HG03196 (cell line): Measurements from ENCODE around the gene DISP3.
"Not testable (repeated sequence)": the region's sequence is repeated elsewhere in the genome, so short reads cannot be mapped to it uniquely, and the experiment has no call there.

ENCODE experiments used
- ATAC-seq: cut with Tn5 transposase; IDR thresholded peaks from one replicate; pipeline ENCODE4 v1.9.1; 2021; ENCODE audit not compliant: unreplicated experiment

The DISP3 gene

DNA sequence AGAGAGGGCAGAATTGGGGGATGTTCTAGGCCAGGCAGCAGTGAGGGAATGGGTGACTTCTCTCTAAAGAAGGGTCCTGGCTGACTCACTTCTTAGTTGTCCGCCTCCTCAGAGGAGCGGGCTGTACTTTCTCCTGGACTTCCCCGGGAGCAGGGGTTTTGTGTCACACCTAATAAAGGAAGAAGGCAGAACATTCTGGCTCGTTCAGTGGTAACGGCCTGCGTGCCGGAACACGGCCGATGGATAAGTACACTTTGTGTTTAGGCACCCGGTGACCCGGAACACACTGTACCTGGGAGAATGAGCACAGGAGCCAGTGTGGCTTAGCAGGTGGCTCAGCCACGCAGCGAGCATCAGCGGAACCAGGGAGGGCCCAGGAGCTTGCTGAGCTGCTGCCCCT, 90.6 kb downstream of the DISP3 start:
- no peak for ATAC-seq

DNA sequence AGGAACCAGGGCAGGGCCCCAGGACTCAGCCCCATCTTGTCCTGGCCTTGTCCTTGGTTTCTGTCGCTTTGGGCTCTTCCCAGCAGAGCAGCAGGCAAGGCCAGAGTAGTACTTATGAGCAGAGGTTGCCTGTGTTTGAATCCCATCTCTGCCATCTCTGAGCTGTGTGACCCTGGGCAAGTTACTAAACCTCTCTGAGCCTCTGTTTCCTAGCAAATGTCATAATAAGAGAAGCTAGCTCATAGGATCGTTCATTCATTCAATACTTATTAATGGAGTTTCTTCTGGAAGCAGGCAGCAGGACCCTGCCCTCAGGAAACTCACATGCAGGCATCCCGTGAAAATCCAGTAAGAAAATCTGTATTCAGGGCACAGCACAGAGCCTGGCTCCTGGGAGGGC, 91.0 kb downstream of the DISP3 start:
- ATAC-seq: no peak

DNA sequence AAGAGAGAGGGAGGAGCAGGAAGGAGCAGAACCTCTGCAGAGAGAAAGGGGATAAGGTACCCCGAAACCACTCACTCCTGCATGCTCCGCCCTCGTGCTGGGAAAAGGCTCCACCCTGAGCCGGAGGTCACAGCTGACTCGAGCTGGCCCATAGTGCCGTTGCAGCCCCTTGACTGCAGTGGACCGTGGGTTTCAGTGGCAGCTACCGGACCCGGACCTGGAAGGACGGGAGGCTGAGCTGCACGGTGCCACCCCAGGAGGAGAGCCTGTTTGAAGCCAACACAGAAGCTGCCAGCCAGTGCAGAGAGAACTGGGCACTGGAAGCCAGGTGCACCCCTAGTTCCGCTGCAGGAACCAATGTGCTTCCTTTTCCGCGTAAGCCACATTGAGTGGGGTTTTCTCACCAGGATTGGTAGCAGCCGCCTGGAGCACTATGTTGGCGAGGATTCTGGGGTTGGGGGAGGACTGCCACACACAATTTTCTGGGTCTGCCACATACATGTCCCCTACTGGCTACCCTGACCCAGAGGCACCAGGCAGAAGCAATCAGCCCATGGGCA, 91.9 kb downstream of the DISP3 start:
- ATAC-seq: no peak

DNA sequence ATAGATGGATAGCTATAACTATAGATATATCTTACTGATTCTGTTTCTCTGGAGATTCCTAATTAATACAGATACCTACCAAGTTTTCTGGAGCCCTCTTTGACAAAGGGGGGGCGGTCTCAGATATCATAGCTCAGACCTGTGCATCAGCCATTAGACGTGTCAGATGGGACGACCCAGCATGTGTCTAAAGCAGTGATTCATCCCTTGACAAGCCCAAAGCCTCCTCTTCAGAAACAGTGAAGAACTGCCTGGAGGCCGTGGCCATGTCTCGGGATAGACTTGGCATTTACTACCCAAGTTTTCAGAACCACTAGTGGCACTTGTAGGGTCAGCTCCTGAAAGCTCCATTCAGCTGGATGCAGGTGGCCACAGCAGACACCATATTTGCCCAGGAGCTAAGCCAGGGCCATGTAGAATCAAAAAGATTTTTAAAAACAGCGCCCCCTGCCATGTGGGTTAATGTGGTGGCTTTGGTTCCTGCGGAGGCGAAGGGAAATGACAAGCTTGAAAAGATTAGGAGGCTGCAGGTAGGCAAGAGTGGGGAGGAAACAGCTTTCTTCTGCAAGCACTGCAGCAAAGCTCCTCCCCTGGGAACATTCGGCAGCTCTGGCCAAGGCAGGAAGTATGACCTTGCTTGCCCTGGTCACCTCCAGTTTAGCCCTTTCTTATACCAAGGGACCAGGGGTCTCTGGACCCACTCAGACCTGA, 93.1 kb downstream of the DISP3 start:
- no peak for ATAC-seq

DNA sequence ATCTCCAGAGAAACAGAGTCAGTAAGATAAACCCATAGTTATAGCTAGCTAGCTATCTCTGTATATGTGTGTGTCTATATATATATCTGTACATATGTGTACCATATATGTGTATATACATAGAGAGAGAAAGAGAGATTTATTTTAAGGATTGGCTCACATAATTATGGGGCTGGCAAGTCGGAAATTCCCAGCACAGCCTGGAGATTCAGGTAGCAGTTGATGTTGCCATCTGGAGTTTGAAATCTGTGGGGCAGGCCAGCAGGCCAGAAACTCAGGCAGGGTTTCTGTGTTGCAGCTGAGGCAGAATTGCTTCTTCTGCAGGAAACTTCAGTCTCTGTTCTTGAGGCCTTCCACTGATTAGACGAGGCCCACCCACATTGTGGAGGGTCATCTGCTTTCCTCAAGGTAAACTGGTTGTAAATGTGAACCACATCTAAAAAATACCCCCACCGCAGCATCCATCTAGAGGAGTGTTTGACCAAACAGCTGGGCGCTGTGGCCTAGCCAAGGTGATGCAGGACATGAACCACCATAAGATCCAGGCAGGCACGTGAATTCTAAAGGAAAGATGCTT, 94.2 kb downstream of the DISP3 start:
- no peak for ATAC-seq

DNA sequence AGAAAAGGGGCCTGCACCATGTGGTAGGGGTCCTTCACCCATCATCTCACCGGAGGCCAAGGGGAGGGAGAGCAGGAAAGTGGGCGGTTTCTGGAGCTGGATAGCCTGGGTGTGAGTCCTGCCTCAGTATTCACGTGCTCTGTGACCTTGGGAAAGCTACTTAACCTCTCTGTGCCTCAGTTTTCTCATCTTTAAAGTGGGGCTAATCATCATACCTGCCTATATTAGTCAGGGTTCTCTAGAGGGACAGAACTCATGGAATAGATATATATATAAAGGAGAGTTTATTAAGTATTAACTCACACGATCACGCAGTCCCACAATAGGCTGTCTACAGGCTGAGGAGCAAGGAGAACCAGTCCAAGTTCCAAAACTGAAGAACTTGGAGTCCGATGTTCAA, 96.6 kb downstream of the DISP3 start:
- no peak for ATAC-seq

DNA sequence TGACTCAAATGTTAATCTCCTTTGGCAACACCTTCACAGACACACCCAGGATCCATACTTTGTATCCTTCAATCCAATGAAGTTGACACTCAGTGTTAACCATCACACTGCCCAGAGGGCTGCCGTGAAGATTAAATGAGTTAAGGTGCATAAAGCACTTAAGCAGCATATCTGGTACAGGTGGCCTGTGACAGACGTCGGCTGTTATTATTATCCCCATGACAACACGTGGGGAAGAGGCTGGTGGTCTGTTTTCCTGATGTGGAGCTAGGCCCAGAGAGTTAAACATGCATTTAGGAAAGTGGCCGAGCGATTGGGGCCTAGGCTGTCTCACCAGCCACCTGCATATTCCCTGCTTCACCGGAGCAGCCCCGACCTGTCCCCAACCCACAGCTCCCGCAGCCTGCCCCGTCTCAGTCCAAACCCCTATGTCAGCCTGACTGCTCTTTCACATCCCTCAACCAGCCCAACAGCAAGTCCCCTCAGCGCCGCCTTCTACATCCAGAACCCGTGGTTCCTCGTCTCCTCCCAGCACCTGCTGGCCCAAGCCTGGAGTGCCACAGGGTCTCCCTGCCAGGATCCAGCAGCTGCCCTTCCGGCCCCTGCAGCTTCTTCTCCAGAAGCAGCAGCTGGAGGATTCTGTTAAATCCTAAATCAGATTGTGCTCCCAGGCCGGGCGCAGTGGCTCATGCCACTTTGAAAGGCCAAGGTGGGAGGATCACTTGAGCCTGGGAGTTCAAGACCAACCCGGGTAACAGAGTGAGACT, 97.3 kb downstream of the DISP3 start:
- ATAC-seq: no peak

DNA sequence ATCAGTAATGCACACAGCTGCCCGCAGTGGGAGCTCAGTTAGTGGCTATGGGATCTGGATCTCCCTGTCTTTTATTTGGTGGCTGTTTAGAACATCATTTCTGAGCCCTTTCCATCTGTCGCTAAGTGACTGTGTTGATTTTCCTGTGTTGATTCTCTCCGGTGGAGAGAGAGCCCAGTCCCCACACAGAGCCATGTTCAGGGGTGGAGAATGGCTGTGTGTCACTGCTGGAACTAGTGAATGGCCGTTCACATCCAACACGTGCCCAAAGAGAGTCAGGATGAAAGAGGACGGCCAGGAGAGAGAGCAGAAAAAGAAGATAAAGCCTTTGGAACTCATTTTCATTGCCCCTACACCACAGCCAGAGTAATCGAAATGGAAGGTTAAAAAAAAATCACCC, 99.0 kb downstream of the DISP3 start:
- ATAC-seq: no peak

DNA sequence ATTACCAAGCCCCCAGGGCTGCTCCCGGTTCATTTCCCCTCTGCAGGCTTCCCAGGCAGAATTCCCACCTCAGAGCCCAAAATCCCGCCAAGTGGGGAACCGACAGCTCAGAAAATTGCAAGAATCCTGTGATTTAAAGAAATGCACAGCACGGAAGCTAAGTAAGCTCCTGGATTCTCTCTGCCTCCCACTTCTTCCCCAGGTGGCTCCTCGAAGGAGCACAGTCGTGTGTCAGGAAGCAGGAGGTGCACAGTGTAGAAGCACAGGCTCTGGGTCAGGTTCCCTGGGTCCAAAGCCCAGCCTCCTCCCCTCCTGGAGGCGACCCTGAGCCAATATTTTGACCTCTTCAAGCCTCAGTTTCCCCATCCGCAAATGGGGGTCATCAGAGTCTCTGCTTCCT, 100.6 kb downstream of the DISP3 start:
- ATAC-seq: no peak

DNA sequence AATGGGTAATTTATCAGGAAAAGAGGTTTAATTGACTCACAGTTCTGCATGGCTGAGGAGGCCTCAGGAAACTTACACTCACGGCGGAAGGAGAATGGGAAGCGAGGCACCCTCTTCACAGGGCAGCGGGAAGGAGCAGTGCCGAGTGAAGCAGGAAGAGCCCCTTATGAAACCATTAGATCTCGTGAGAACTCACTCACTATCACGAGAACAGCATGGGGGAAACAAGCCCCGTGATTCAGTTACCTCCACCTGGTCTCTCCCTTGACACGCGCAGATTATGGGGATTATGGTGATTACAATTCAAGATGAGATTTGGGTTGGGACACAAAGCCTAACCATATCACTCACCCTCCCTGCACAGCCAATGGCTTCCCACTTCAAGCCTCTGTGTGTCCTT, 101.1 kb downstream of the DISP3 start:
- ATAC-seq: not testable (repeated sequence)

DNA sequence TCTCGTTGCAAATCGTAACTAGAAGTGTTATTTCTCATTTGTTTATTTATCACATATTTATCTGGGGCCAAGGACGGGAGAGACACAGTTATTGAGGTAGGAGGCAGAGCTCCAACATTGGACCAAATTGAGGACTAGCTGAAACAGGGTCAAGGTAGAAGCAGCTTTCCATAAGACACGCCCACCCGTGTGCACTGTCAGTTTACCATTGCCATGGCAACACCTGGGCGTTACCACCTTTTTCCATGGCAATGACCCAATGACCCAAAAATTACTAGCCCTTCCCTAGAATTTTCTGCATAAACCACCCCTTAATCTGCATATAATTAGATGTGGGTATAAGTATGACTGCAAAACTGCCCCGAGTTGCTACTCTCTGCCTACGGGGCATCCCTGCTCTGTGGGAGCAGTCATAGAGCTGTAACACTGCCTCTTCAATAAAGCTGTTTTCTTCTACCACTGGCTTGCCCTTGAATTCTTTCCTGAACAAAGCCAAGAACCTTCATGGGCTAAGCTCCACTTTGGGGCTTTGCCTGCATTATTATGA, 102.6 kb downstream of the DISP3 start:
- ATAC-seq: no peak

DNA sequence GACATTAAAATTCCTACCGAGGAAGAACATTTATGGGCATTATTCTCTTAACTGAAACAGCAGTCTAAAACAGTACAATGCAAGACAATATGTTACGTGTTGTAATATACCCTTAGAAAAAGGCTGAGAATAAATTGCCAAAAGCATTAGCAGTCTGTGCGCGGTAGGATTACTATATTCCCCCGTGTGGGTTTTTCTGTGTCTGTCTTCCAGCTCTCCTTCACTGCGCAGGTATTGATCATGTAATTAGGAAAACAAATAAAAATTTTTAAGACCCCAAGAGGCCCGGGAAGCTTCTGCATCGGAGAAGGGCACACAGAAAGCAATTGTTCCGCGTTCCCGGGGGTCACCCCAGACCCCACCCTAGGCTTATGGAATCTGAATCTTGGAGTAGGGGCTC, 106.4 kb downstream of the DISP3 start:
- ATAC-seq: no peak
